AG08396 (cell line): ENCODE measurements around the gene VEGFA.

ENCODE experiments used
- DNase-seq: peaks from one replicate; pipeline ENCODE4 v3.0.0; 2012; ENCODE audit warnings: low spot score, mixed read lengths

The VEGFA gene

DNA sequence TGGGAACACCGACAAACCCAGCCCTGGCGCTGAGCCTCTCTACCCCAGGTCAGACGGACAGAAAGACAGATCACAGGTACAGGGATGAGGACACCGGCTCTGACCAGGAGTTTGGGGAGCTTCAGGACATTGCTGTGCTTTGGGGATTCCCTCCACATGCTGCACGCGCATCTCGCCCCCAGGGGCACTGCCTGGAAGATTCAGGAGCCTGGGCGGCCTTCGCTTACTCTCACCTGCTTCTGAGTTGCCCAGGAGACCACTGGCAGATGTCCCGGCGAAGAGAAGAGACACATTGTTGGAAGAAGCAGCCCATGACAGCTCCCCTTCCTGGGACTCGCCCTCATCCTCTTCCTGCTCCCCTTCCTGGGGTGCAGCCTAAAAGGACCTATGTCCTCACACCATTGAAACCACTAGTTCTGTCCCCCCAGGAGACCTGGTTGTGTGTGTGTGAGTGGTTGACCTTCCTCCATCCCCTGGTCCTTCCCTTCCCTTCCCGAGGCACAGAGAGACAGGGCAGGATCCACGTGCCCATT, 15.3 kb downstream of the VEGFA start:
- no peak for DNase-seq

DNA sequence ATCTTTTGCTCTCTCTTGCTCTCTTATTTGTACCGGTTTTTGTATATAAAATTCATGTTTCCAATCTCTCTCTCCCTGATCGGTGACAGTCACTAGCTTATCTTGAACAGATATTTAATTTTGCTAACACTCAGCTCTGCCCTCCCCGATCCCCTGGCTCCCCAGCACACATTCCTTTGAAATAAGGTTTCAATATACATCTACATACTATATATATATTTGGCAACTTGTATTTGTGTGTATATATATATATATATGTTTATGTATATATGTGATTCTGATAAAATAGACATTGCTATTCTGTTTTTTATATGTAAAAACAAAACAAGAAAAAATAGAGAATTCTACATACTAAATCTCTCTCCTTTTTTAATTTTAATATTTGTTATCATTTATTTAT, 15.9 kb downstream of the VEGFA start:
- DNase-seq: no peak

DNA sequence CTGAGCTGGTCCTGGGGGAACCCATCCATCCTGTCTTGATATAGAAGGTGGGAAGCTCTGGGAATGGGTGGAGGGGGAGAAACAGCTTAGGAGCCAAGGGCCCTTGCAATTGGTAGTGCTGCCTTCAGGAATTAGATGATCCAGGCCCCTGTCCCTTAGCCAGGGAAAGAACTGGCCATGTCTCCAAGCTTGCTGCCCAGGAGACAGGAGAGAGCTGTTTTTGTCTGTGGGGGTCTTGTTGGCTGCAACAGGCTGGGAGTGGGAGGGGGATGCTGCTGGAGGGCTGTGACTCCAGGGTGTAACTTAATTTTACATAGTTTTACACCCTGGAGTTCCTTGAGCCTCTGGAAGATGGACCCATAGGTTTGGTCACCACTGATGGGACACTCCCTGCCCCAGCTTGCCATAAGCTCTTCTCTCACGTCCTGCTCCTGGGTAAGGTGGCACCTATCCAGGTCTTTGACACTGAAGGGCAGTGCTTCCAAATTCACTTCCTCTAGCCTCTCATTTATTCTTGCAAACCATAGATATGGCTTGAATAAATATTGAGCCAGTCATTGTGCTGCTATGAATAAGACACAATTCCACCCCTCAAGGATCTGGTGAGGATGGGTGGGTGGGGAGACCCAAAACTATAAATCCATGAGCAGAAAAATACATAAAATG, 16.8 kb downstream of the VEGFA start:
- no peak for DNase-seq

DNA sequence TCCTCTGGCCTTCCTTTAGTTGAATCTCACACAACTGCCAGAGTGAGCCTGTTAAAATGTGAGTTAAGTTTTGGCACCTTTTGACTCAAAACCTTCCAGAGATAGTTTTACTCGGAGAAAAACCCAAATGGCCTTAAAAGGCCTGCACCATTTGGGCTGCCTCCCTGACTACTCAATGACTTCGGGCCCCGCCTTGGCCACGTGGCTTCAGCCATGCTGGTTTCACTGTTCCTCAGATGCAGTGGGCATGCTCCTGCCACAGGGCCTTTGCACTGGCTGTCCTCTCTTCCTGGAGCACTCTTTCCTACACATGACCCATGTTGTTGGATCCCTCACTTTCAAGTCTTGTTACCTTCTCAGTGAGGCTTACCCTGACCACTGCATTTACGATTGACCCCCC, 18.3 kb downstream of the VEGFA start:
- DNase-seq: no peak

DNA sequence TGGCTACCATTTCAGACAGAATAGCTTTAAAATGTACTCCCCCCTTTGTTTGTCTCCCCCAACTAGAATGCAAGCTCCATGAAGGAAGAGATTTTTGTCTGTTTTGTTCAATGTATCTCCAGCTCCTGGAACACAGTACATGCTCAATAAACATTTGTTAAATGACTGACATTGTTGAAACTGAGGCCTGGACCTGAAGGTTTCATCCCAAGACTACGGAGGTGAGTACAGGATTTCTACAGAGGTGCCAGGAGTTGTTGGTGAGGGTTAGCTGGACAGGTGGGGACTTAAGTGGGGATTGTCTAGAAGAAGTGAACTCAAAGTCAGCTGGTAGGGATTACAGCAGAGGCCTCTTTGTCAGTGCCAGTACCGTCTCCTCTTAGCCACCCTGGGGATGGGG, 19.4 kb downstream of the VEGFA start:
- no peak for DNase-seq

DNA sequence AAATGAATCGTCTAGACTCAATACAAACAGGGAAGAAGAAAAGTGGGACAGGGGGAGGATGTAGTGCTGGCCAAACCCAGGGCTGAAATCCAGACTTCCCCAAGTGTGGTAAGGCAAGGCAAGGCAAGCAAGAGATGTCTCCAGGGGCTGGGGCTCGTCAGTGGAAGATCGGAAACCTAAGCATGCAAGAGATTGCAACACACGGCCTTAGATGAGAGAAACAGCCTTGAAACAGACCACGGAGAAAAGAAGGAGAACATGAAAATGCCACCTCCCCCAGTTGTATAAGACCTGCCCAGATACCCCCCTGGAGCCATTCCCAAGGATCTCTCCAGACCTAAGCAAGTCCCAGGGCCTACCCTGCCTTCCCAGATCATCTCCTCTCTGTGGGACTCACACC, 20.0 kb downstream of the VEGFA start:
- no peak for DNase-seq

DNA sequence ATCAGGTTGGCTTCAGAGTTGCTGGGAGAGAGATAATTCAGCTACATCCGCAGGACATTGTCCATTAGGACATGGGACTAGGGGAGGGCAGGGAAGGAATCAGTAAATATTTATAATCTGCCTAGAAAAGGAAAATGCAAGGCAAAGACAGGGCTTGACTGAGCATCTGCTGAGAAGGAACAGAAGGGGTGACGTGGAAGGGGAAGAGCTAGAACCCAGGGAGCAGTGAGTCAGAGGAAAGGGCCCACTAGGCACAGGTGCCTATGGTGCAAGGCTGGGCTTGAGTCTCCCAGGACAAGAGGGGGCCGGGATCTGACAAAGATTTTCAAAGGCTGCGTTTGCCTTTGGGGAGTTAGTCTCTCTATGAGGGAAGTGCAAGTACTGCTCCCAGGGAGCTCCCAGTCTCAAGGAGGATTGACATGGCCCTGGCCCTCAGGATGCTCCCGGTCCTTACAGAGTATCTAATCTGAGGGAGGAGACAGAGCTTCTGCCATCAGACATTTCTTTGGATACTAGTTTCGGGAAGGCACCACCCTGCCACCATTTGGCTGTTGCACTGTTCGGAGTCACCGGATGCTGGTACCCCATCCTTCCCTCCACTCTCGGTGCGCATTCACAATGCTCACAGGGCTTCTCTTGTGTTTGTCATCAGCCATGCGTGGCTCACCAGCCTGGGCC, 21.9 kb downstream of the VEGFA start:
- DNase-seq: no peak

DNA sequence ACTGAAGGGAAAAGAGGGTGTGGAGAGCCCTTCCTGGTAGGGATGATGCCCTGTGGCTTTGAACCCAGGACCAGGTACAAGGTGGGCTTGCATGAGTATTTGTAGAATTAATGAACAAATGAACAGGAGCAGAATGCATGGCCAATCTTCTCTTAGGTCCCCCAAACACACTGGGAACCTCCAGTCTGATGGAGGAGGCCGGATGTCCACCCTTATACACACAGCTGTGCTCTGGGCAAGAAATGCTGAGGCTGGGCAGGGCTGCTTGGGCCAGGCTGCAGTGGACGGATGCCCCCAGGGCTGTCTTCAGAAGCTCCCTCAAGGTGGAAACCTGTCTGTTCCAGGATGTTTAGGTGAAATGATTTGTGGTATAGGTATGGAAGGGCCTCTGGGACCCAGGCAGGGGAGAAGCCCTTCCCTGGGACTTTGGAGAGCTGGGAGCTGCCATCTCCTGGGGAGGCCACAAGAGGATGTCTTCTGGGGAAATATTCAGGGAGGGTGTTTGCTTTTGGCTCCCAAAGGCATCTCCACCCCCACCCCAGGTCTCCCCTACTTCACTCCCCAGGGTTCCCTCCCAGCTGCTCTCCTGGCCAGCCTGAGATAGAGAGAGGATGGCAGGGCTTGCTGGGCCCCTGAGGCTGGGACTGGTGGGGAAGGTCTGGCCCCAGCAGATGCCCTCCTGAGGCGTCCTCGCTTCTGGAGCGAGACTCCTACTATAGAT, 23.3 kb downstream of the VEGFA start:
- DNase-seq: no peak

DNA sequence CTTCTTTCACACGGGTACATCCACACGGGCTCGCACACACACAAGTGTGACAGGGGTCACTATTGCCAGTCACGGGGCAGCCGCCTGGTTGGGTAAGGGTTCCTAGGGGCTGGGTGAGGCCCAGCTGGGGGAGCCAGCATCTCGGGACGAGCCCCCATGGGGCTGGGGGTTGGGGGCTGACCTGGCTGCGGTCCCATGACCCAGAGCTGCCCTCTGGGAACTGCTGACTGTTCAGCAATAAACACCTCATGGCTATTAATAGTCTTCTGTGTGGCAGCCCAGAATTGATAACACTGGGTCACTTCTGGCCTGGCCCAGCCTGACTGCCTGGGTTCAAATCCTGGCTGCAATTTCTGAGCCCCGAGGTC, 23.8 kb downstream of the VEGFA start:
- no peak for DNase-seq

DNA sequence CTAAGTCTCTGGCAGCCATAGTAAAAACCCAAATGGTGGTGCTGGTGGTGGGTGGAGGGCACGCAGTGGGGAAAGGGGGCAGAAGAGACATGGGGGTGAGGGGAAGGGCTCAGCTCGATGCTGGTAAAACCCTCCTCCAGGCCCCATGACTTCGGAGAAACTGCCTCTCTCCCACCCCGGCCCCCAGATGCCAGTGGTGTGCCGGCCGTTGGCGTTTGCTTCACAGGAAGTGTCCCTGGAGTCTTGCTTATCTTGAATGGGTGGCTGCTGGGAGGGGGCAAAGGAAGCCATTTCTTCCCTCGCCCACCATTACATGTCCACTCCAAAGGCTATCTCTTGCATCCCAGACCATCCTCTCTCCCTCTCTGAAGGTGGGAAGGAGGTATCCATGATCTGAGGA, 25.4 kb downstream of the VEGFA start:
- DNase-seq: no peak

DNA sequence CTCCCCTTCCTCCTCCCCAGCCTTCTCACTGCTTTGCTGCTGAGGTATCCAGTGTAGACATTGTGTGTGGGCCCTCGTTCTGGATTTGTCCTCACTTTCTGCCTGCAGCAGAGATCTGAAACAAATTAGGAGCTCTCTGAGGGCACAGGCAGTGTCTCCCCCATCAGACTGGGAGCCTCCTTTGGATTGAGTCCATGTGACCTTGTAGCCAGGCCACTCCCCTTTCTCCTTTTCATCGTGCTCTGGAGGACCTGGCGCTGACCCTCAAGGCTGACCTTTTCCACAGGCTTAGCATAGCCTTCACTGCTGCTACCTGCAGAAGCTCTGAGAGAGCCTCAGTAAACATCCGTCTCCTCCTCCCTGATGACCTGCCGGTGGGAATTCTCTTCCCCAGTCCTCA, 26.2 kb downstream of the VEGFA start:
- no peak for DNase-seq

DNA sequence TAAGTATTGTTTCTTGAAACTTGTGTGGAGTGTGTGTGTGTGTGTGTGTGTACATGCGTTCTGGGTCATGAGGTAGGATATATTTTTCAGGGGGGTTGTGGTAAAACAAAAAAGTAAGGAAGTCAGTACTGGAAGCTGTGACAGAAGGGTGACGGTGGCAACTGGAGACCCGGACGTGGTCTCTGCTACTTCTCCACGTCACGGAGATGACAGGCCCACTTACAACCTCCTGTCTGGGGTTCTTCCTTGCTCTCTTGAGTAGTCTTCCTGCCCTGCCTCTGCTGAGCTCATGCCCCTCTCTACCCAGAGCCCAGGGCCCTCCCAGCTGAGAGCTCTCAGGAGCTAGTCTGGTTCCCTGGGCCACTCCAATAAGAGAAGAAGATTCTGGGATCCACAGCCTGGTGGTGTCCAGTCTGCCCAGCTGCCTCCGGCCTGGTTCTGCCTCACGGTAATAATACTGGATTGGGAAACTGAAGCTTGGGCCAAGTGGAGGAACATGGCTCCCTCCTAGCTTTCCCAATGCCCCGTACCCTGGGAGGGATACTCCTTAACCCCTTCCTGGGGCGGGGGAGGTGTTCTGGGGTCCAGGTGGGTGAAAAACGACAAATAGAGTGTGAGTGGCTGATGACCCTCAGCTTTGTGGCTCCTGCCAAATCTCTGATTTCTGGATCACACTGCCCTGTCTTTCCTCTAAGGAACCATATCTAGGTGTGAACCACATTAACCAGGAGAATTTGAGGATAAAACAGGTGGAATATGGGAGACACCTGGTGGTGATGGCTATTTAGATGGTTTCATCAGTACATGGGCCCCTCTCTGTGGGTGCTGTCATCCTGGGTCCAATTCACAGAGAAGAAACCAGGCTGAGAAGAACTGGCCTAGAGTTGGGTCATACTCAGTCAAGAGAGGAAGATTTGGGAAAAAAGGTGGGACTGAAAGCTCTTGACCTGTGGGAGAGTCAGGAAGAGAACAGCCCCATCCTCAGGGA, 27.2 kb downstream of the VEGFA start:
- DNase-seq: no peak

DNA sequence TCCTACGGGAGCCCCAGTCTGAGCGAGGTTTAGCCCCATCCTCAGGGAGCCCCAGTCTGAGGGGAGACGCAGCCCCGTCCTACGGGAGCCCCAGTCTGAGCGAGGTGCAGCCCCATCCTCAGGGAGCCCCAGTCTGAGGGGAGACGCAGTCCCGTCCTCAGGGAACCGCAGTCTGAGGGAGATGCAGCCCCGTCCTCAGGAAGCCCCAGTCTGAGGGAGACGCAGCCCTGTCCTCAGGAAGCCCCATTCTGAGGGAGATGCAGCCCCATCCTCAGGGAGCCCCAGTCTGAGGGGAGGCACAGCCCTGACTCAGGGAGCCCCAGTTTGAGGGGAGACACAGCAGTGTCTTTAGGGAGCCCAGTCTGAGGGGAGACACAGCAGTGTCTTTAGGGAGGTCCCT, 27.9 kb downstream of the VEGFA start:
- no peak for DNase-seq

DNA sequence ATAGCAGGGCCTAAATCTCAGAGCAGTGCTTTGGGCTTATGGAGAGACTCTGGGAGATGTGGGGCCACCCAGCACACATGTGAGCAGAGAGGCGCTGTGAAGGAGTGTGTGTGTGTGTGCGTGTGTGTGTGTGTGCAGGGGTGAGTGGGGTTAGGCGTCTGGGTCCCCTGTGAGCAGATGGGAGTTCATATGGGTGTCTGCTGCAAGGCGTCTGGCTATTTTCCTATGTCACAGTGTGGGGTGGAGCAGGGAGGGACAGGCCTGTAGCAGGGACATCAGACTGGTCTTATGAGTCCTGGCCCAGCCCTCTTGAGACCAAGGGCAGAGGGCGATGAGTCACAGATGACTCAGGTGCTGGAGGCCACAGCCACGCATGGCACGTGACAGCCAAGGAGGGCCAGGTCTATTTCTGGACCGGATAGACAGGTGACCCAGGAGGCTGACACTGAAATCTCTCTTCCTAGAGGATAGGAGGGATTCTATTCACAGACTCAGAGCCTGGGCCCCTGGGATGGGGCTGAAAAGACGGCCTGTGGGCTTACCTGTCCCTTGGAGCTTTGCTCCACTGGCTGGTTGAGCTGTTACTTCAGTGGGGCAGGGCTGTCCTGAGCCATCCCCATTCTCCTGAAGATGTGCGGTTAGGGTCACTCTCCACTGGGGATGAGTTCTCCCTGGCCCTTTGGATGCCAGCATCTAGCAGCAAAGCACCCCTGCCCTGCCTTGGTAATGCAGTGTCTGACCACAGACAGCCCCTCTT, 28.9 kb downstream of the VEGFA start:
- peak; percentile 80 for DNase-seq

DNA sequence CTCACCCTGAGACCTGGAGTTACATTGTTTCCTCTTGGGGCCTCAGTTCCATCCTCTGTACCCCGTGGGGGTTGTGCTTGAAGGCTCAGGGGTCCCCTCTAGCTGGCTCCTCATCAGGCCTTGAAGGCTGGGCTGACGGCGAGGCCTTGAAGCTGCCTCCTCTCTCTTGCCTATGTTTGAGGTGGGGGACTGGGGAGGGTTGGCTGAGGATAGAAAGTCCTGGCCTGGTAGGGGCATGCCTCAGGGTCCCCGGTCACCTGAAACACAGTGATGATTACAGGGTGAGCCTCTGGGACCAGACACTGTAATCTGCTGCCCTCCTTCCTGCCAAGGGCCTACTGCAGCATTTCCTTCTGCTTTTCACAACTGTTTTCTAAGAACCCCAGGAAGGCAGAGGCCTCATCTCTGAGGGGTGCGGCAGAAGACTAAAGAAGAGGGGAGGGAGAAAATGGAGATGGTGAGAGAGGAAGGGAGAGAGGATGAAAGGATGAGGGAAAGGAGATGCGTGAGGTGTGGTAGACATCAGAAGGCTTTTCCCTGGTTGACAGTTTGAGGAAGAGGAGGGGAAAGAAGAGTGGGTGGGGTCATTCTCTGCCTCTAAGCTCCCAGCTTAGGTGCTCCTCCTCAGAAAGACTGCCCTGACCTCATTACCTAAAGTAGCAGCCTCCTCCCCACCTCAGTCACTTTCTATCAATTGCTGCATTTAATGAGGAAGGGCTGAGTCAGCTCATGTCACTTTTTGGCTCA, 29.7 kb downstream of the VEGFA start:
- no peak for DNase-seq

DNA sequence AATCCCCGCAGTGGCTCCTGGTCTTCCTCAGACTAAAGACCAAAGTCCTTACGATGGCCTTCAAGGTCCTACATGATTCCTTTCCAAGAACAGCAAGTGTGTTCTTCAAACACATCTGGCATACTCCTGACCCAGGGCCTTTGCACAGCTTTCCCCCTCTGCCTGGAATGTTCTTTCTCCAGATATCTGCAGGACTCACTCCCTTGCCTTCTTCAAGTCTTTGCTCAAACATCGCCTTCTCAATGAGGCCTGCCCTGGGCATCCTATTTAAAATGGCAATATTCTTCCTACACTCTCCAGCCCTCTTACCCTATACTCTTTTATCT, 30.2 kb downstream of the VEGFA start:
- no peak for DNase-seq

DNA sequence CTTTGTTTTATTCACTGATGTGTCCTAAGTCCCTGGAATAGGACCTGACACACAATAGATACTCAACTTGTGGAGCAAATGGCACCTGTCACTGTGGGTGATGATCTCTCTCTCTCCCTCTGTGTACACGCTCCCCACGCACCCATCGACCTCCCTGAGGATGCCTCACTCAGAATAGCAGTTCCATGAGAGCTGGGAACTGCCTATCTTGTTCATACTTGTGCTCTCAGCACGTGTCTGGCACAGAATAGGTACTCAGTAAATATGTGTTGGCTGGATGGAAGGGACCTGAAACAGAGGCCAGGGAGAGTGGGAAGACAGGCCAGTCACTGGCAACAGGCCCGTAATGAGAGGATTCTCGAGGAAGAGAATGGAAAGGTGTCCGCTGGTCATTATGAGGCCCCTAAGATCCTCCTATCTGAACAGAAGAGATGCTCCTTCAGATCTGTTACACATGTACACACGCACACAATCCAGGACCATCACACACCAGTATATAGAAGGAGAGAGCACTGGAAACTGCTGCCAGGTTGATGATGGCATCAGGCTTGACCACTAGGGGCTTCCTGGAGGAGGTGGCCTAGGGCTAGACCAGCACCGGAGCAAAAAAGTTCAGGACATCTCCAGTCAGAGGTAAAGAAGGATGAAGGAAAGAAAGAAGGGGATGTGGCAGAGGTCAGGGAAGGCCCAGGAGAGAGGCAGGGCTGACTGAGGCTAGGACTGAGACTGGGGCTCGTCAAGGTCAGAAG, 30.9 kb downstream of the VEGFA start:
- no peak for DNase-seq

DNA sequence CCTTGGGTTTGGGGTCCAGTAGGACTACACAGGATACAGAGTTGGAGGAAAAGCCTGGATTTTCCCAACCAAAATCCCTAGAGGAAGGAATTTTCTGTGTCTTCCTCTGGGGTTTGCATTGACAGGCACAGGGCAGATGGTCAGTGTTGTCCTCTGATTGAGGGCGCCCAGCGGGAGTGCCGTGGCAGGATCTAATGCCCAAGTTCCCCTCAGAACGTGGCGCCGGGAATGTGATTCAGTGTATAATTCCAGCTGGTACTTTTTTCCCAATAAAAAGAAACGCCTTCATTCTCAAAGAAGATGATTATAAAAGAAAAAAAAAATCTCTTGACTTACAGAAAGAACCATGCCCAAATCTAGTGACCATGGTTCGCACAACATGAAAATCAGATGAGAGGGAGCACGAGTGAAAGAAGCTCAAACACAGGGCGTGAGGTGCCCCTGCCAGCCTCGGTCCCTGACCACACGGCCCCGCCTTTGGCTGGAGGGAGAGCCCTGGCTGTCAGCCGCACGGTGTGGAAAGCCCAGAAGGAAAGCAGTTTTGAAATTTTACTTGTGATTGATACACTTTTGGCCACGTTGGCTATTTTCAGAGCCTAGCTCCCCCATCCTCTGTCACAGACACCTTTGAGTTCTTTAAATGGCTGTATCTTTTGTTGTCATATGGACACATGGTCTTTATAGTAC, 31.6 kb downstream of the VEGFA start:
- no peak for DNase-seq

DNA sequence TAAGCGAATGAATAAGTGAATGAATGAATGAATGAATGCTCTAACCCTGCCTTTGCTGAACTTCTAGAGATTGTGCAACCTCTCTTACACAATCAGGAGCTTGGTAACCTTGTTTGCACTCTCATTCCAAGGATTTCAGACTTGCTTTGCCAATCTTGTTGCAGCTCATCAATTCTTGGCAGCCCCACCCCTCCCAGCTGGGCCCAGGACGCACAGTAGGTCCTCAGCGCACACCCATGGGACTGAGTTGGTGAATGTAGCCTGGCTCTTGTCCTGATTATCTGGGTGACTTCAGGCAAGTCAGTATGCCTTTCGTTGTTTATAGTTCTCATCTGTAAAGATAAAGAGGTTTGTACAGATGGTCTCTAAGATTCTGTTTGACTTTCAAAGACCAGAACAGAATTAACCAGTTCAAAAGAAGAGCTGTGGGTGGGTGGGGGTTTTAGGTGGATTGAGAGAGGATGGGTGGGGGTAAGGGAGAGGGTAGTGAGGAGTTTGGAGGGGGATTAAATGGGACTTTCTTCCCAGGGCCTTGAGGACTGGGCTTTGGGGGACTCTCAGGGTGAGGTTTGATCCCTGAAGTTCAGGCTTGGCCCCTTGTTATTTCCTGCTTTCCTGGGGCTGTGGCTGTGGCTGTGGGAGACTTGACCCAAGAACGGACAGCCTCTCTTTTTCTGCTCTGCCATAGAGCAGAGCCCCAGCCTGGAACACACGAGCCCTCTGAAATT, 33.2 kb downstream of the VEGFA start:
- no peak for DNase-seq
